CD4-positive, alpha-beta memory T cell (primary cell): ENCODE measurements around the gene PGAM5. TPM values are rescaled to one million over a fixed set of nuclear protein-coding genes. Genes with fewer than 3 reads are reported as not detected.

Source experiments
- CTCF ChIA-PET: fragments of 350-600 bp; sonication (Branson Sonifier 250); formaldehyde crosslinking; loops from one replicate; lab custom pipeline; 2021; ENCODE audit warnings: inconsistent platforms; ENCODE audit not compliant: partially characterized antibody; lab: Charles Lee
- POLR2A ChIA-PET: fragments of 350-600 bp; sonication (Branson Sonifier 250); formaldehyde crosslinking; loops from one replicate; lab custom pipeline; 2021; ENCODE audit not compliant: partially characterized antibody; lab: Charles Lee
- DNase-seq, 5 donors: peaks; one replicate each; pipeline versions ENCODE4 v3.0.0 to v3.0.0-alpha.2; 2020 to 2022; ENCODE audit warnings: mixed read lengths in 1 of 5
- H3K27ac ChIP-seq: one replicate; pipeline ENCODE4 v1.7.0; 2013; ENCODE audit warnings: low read depth, low read length
- H3K27me3 ChIP-seq: 2 replicates; pipeline ENCODE4 v1.7.0; 2013; ENCODE audit warnings: mild to moderate bottlenecking, low read length, moderate library complexity; ENCODE audit not compliant: insufficient read depth
- H3K36me3 ChIP-seq: 2 replicates; pipeline ENCODE4 v1.7.0; 2013; ENCODE audit warnings: mild to moderate bottlenecking, low read length, moderate library complexity; ENCODE audit not compliant: insufficient read depth
- H3K4me1 ChIP-seq: 2 replicates; pipeline ENCODE4 v1.7.0; 2013; ENCODE audit warnings: mild to moderate bottlenecking, low read length, moderate library complexity; ENCODE audit not compliant: insufficient read depth
- H3K4me3 ChIP-seq, 2 donors: one replicate each; pipeline ENCODE4 v1.7.0; 2013; ENCODE audit warnings: low read length in 2 of 2, mild to moderate bottlenecking in 1 of 2
- H3K9me3 ChIP-seq, 2 donors: one replicate each; pipeline ENCODE4 v1.7.0; 2013; ENCODE audit warnings: low read length in 2 of 2, control low read depth in 1 of 2; ENCODE audit not compliant: control insufficient read depth in 1 of 2
- H3K27ac Mint-ChIP-seq, 7 donors: one replicate each; pipeline ENCODE4 v1.8.0; 2020 to 2021; ENCODE audit warnings: mixed read lengths in 7 of 7, mild to moderate bottlenecking in 6 of 7, inconsistent platforms in 3 of 7, moderate library complexity in 3 of 7
- H3K27me3 Mint-ChIP-seq, 2 donors: one replicate each; pipeline ENCODE4 v1.8.0; 2020 to 2021; ENCODE audit warnings: mixed read lengths in 2 of 2
- H3K36me3 Mint-ChIP-seq, 2 donors: one replicate each; pipeline ENCODE4 v1.8.0; 2020 to 2021; ENCODE audit warnings: mixed read lengths in 2 of 2, inconsistent platforms in 1 of 2, mild to moderate bottlenecking in 1 of 2
- H3K4me1 Mint-ChIP-seq, 4 donors: one replicate each; pipeline ENCODE4 v1.8.0; 2020 to 2021; ENCODE audit warnings: mixed read lengths in 4 of 4, mild to moderate bottlenecking in 1 of 4
- H3K4me3 Mint-ChIP-seq, 8 donors: one replicate each; pipeline ENCODE4 v1.8.0; 2020 to 2021; ENCODE audit warnings: mixed read lengths in 8 of 8, mild to moderate bottlenecking in 7 of 8, moderate library complexity in 6 of 8, inconsistent platforms in 3 of 8
- H3K9me3 Mint-ChIP-seq, 8 donors: one replicate each; pipeline ENCODE4 v1.8.0; 2020 to 2021; ENCODE audit warnings: mixed read lengths in 8 of 8, mild to moderate bottlenecking in 5 of 8, inconsistent platforms in 3 of 8, moderate library complexity in 1 of 8
- intact Hi-C: fragments of 100-400 bp; cut with micrococcal nuclease; formaldehyde crosslinking; loops from one replicate; pipeline ENCODE4 v1.15.1; 2023
- polyA plus RNA-seq, 2 donors: library from polyadenylated mRNA; unstranded; fragments of 300-500 nt; fragmentation: Illumina TruSeq; gene quantifications; one replicate each; pipeline ENCODE4 v1.2.3, GENCODE V29; 2021
- total RNA-seq, 2 experiments: library from RNA; stranded (reverse); gene quantifications; one replicate each; pipeline ENCODE4 v1.2.3, GENCODE V29; 2021

The PGAM5 gene
- total and polyA plus RNA-seq, 4 experiments from 2014 or later: 7.2 to 29.7 (median 25.9) TPM

GRCh38 chr12:132665794-132666193, 44.8 kb upstream of the PGAM5 start:
- Histone ChIP-seq H3K27ac (no peak overlapping the region), H3K27me3 (no peaks in the 10 kb centered on the region), H3K4me1 (no peaks in the 10 kb centered on the region), H3K9me3 (no peaks in the 10 kb centered on the region), H3K4me3 (no peak overlapping the region), H3K36me3 (peaks cover 40% of the 10 kb centered on the region)
- DNase-seq: no peak
- Mint-ChIP-seq H3K4me3 (no peak overlapping the region), H3K27me3 (no peaks in the 10 kb centered on the region), H3K4me1 (peaks cover 0 to 5% (median 3%) of the 10 kb centered on the region in 4 donors), H3K27ac (no peak overlapping the region), H3K36me3 (peaks cover 59 to 81% of the 10 kb centered on the region in 2 donors), H3K9me3 (no peaks in the 10 kb centered on the region)
- intact Hi-C loops: no loop called here
- POLR2A ChIA-PET: no interaction called here
- CTCF ChIA-PET: interaction anchor here (1.2 kb wide), 1 partner anchor 9 kb away, joined by 3 read pairs; no protein-coding TSS in a partner anchor

GRCh38 chr12:132668191-132669088, 42.2 kb upstream of the PGAM5 start:
- no peak overlapping the region for H3K27ac ChIP-seq
- CTCF ChIA-PET: no interaction called here

GRCh38 chr12:132669166-132669879, 41.3 kb upstream of the PGAM5 start:
- Mint-ChIP-seq H3K4me1 (peaks cover 3 to 12% (median 6%) of the 10 kb centered on the region in 4 donors), H3K27ac (no peak overlapping the region), H3K27me3 (no peaks in the 10 kb centered on the region), H3K4me3 (no peak overlapping the region), H3K36me3 (peaks cover 54 to 69% of the 10 kb centered on the region in 2 donors), H3K9me3 (peaks cover 0 to 1% (median 0%) of the 10 kb centered on the region in 8 donors)
- no peak overlapping the region for H3K27ac ChIP-seq
- H3K27me3 ChIP-seq: no peaks in the 10 kb centered on the region
- H3K4me1 ChIP-seq: peaks cover 5% of the 10 kb centered on the region
- DNase-seq: no peak
- ChIA-PET POLR2A (no interaction called here), CTCF (no interaction called here)
- intact Hi-C loops: no loop called here
- H3K36me3 ChIP-seq: peaks cover 42% of the 10 kb centered on the region
- H3K4me3 ChIP-seq: no peak overlapping the region
- H3K9me3 ChIP-seq: no peaks in the 10 kb centered on the region

More at GRCh38 chr12:132668191-132669088, 42.2 kb upstream of the PGAM5 start:
- no peak overlapping the region for H3K4me3 ChIP-seq
- Mint-ChIP-seq H3K36me3 (peaks cover 48 to 68% of the 10 kb centered on the region in 2 donors), H3K27me3 (no peaks in the 10 kb centered on the region), H3K4me3 (no peak overlapping the region), H3K27ac (no peak overlapping the region), H3K4me1 (peaks cover 3 to 12% (median 5%) of the 10 kb centered on the region in 4 donors), H3K9me3 (peaks cover 0 to 1% (median 0%) of the 10 kb centered on the region in 8 donors)
- DNase-seq: no peak
- H3K27me3 ChIP-seq: no peaks in the 10 kb centered on the region
- intact Hi-C loops: no loop called here
- H3K4me1 ChIP-seq: peaks cover 5% of the 10 kb centered on the region
- no peaks in the 10 kb centered on the region for H3K9me3 ChIP-seq
- POLR2A ChIA-PET: no interaction called here
- H3K36me3 ChIP-seq: peaks cover 42% of the 10 kb centered on the region

- H3K4me1 ChIP-seq: peaks cover 5% of the 10 kb centered on the region
- H3K9me3 Mint-ChIP-seq: peaks cover 0 to 1% (median 0%) of the 10 kb centered on the region in 8 donors
- H3K27ac Mint-ChIP-seq: peak overlapping the region in 4 of 7 donors; percentile 36 to 87 (median 66)
- H3K4me1 Mint-ChIP-seq: peaks cover 3 to 12% (median 6%) of the 10 kb centered on the region in 4 donors
- no peak overlapping the region for H3K27ac ChIP-seq
- no peaks in the 10 kb centered on the region for H3K9me3 ChIP-seq
- CTCF ChIA-PET: no interaction called here
- no peaks in the 10 kb centered on the region for H3K27me3 ChIP-seq
- intact Hi-C loops: no loop called here
- no peak overlapping the region for H3K4me3 ChIP-seq
- H3K27me3 Mint-ChIP-seq: no peaks in the 10 kb centered on the region
- POLR2A ChIA-PET: no interaction called here
- H3K36me3 Mint-ChIP-seq: peaks cover 51 to 68% of the 10 kb centered on the region in 2 donors
- H3K36me3 ChIP-seq: peaks cover 43% of the 10 kb centered on the region
- peak overlapping the region in 1 of 8 donors; percentile 40 for H3K4me3 Mint-ChIP-seq
- no peak for DNase-seq
Observed at GRCh38 chr12:132672116-132672515, 38.5 kb upstream of the PGAM5 start.

- ChIA-PET CTCF (no interaction called here), POLR2A (no interaction called here)
- Histone ChIP-seq H3K9me3 (no peaks in the 10 kb centered on the region), H3K27me3 (no peaks in the 10 kb centered on the region), H3K4me1 (peaks cover 5% of the 10 kb centered on the region), H3K27ac (no peak overlapping the region), H3K4me3 (no peak overlapping the region), H3K36me3 (peaks cover 42% of the 10 kb centered on the region)
- Mint-ChIP-seq H3K27ac (peak overlapping the region in 2 of 7 donors; percentile 12 to 42), H3K4me1 (peaks cover 3 to 12% (median 6%) of the 10 kb centered on the region in 4 donors), H3K9me3 (peaks cover 0 to 1% (median 0%) of the 10 kb centered on the region in 8 donors), H3K36me3 (peaks cover 50 to 69% of the 10 kb centered on the region in 2 donors), H3K4me3 (no peak overlapping the region), H3K27me3 (no peaks in the 10 kb centered on the region)
- intact Hi-C loops: no loop called here
- no peak for DNase-seq
Observed at GRCh38 chr12:132672678-132673077, 38.0 kb upstream of the PGAM5 start.

- H3K4me3 ChIP-seq: no peak overlapping the region
- Mint-ChIP-seq H3K36me3 (peaks cover 43 to 68% of the 10 kb centered on the region in 2 donors), H3K4me1 (peaks cover 3 to 12% (median 6%) of the 10 kb centered on the region in 4 donors), H3K9me3 (peaks cover 0 to 1% (median 0%) of the 10 kb centered on the region in 8 donors), H3K27ac (peak overlapping the region in 2 of 7 donors; percentile 42 to 59), H3K27me3 (no peaks in the 10 kb centered on the region), H3K4me3 (no peak overlapping the region)
- no peak for DNase-seq
- intact Hi-C loops: no loop called here
- ChIA-PET CTCF (no interaction called here), POLR2A (no interaction called here)
- H3K36me3 ChIP-seq: peaks cover 42% of the 10 kb centered on the region
- no peak overlapping the region for H3K27ac ChIP-seq
- H3K27me3 ChIP-seq: no peaks in the 10 kb centered on the region
- H3K9me3 ChIP-seq: no peaks in the 10 kb centered on the region
- H3K4me1 ChIP-seq: peaks cover 5% of the 10 kb centered on the region
Observed at GRCh38 chr12:132673288-132674179, 37.1 kb upstream of the PGAM5 start.
